OCI-LY7 (cell line): ENCODE measurements around the gene TGM5. TPM values are rescaled to one million over a fixed set of nuclear protein-coding genes. Genes with fewer than 3 reads are reported as not detected.
"Not testable (repeated sequence)": the region's sequence is repeated elsewhere in the genome, so short reads cannot be mapped to it uniquely, and the experiment has no call there.

ENCODE experiments used
- BruUV-seq: library from RNA; stranded (reverse); fragments of 400-500 nt; replicated peaks from 2 replicates; lab custom pipeline; 2021; lab: Mats Ljungman, UMichigan
- CTCF ChIA-PET: fragments of 300-600 bp; sonication (Branson Sonifier 250); formaldehyde crosslinking; loops from one replicate; lab custom pipeline; 2022; ENCODE audit warnings: antibody characterized with exemption; ENCODE audit not compliant: unreplicated experiment; lab: Charles Lee
- POLR2A ChIA-PET: fragments of 300-600 bp; sonication (Branson Sonifier 250); formaldehyde crosslinking; loops from one replicate; lab custom pipeline; 2022; ENCODE audit warnings: antibody characterized with exemption; lab: Charles Lee
- DNase-seq: peaks from one replicate; pipeline ENCODE4 v3.0.0-alpha.2; 2015; ENCODE audit warnings: low spot score
- H2AFZ ChIP-seq: fragments of 200-600 bp; sonication (generic), shearing (Covaris generic); 2 replicates; pipeline ENCODE4 v1.6.1; 2014; ENCODE audit warnings: mild to moderate bottlenecking, antibody characterized with exemption, low read length, moderate library complexity
- H3K27ac ChIP-seq: fragments of 200-600 bp; sonication (generic); 2 replicates; pipeline ENCODE4 v1.5.1; 2014; ENCODE audit warnings: mixed run types, low read depth, mild to moderate bottlenecking, moderate library complexity, low read length, inconsistent platforms; ENCODE audit not compliant: poor library complexity, severe bottlenecking
- H3K36me3 ChIP-seq: fragments of 200-600 bp; sonication (generic); 2 replicates; pipeline ENCODE4 v1.6.1; 2014; ENCODE audit warnings: mild to moderate bottlenecking, antibody characterized with exemption, low read length, moderate library complexity, mixed read lengths; ENCODE audit not compliant: insufficient read depth
- H3K4me1 ChIP-seq: fragments of 200-600 bp; sonication (generic); 2 replicates; pipeline ENCODE4 v1.5.1; 2014; ENCODE audit warnings: mild to moderate bottlenecking, low read length; ENCODE audit not compliant: insufficient read depth, poor library complexity, severe bottlenecking
- H3K4me2 ChIP-seq: fragments of 200-600 bp; sonication (generic); 2 replicates; pipeline ENCODE4 v1.6.1; 2014; ENCODE audit warnings: mild to moderate bottlenecking, low read length
- H3K4me3 ChIP-seq: fragments of 200-600 bp; sonication (generic); 2 replicates; pipeline ENCODE4 v1.5.1; 2014; ENCODE audit warnings: mild to moderate bottlenecking, low read depth, low read length; ENCODE audit not compliant: poor library complexity, severe bottlenecking
- H3K79me2 ChIP-seq: fragments of 200-600 bp; sonication (generic); 2 replicates; pipeline ENCODE4 v1.6.1; 2016; ENCODE audit warnings: low read depth, mild to moderate bottlenecking, low read length, moderate library complexity, mixed read lengths; ENCODE audit not compliant: insufficient read depth
- H3K9me2 ChIP-seq: fragments of 200-600 bp; sonication (generic); 2 replicates; pipeline ENCODE4 v1.6.1; 2016; ENCODE audit warnings: mild to moderate bottlenecking, low read length, mixed read lengths; ENCODE audit not compliant: insufficient read depth
- H3K9me3 ChIP-seq: fragments of 200-600 bp; sonication (generic); 2 replicates; pipeline ENCODE4 v1.6.1; 2014; ENCODE audit warnings: mild to moderate bottlenecking, mixed run types, low read length, mixed read lengths
- H4K20me1 ChIP-seq: fragments of 200-600 bp; sonication (generic); 2 replicates; pipeline ENCODE4 v1.6.1; 2014; ENCODE audit warnings: mild to moderate bottlenecking, antibody characterized with exemption, low read length, moderate library complexity, mixed read lengths; ENCODE audit not compliant: insufficient read depth
- EZH2phosphoT487 ChIP-seq: fragments of 200-600 bp; sonication (generic); IDR thresholded peaks from 2 replicates; pipeline ENCODE4 v1.6.1; 2018; ENCODE audit warnings: low read depth, borderline replicate concordance, mild to moderate bottlenecking, mixed run types, antibody characterized with exemption, low read length, moderate library complexity, mixed read lengths
- intact Hi-C: fragments of 100-400 bp; cut with micrococcal nuclease; formaldehyde crosslinking; loops from one replicate; pipeline ENCODE4 v1.10.0; 2022; ENCODE audit not compliant: unreplicated experiment
- total RNA-seq, 2 experiments: library from RNA; depleted of rRNA in 1 of 2; stranded (reverse); fragments of >200 nt in 1 of 2; shearing (Covaris generic) in 1 of 2; gene quantifications; 2 replicates each; pipeline ENCODE4 v1.2.3, GENCODE V29; 2014 to 2022
- TF ChIP-seq, protein P1 (sequence below): fragments of 200-600 bp; sonication (generic); conservative IDR thresholded peaks from 2 replicates; pipeline ENCODE4 v1.5.1; 2014; ENCODE audit warnings: mild to moderate bottlenecking, antibody characterized with exemption, low read length, moderate library complexity, mixed read lengths

TGM5 gene
- total RNA-seq, 2 experiments from 2014 or later: not detected

DNA sequence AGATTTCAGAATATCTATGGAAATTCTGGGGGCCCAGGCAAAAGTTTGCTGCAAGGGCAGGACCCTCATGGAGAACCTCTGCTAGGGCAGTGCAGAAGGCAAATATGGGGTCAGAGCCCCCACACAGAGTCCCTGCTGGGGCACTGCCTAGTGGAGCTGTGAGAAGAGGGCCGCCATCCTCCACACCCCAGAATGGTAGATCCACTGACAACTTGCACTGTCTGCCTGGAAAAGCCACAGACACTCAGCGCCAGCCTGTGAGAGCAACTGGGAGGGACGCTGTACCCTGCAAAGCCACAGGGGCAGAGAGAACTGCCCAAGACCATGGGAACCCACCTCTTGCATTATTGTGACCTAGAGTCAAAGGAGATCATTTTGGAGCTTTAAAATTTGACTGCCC lies 67.7 kb downstream of the TGM5 start:
- Histone ChIP-seq H3K36me3 (peaks cover 29% of the 10 kb centered on the region), H4K20me1 (no peaks in the 10 kb centered on the region), H3K4me3 (no peak overlapping the region), H3K4me1 (no peaks in the 10 kb centered on the region), H3K9me3 (no peaks in the 10 kb centered on the region), H3K27ac (no peak overlapping the region), H2AFZ (no peak overlapping the region), H3K79me2 (no peaks in the 10 kb centered on the region), H3K9me2 (no peaks in the 10 kb centered on the region), H3K4me2 (no peak overlapping the region)
- no peak for DNase-seq
- no TSS peak for BruUV-seq
- ChIA-PET POLR2A (no interaction called here), CTCF (no interaction called here)
- intact Hi-C loops: no loop called here
- TF ChIP-seq EZH2phosphoT487: no peak
- TF ChIP-seq, protein P1, sequence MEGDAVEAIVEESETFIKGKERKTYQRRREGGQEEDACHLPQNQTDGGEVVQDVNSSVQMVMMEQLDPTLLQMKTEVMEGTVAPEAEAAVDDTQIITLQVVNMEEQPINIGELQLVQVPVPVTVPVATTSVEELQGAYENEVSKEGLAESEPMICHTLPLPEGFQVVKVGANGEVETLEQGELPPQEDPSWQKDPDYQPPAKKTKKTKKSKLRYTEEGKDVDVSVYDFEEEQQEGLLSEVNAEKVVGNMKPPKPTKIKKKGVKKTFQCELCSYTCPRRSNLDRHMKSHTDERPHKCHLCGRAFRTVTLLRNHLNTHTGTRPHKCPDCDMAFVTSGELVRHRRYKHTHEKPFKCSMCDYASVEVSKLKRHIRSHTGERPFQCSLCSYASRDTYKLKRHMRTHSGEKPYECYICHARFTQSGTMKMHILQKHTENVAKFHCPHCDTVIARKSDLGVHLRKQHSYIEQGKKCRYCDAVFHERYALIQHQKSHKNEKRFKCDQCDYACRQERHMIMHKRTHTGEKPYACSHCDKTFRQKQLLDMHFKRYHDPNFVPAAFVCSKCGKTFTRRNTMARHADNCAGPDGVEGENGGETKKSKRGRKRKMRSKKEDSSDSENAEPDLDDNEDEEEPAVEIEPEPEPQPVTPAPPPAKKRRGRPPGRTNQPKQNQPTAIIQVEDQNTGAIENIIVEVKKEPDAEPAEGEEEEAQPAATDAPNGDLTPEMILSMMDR: no peak

- CTCF ChIA-PET, H3K27ac ChIP-seq: not testable (repeated sequence)
- POLR2A ChIA-PET: interaction anchor here (0.6 kb wide), 1 partner anchor 1132 kb away, joined by 4 read pairs; no protein-coding TSS in a partner anchor
Observed at GRCh38 chr15:43198556-43198955, 68.2 kb downstream of the TGM5 start.

DNA sequence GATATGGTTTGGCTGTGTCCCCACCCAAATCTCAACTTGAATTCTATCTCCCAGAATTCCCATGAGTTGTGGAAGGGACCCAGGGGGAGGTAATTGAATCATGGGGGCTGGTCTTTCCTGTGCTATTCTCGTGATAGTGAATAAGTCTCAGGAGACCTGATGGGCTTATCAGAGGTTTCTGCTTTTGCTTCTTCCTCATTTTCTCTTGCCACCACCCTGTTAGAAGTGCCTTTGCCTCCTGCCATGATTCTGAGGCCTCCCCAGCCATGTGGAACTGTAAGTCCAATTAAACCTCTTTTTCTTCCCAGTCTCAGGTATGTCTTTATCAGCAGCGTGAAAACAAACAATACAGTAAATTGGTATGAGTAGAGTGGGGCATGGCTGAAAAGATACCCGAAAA lies 69.0 kb downstream of the TGM5 start:
- CTCF ChIA-PET, H2AFZ ChIP-seq, intact Hi-C loops, H3K9me2 ChIP-seq, H4K20me1 ChIP-seq, BruUV-seq, H3K9me3 ChIP-seq, H3K27ac ChIP-seq, H3K4me2 ChIP-seq, H3K4me3 ChIP-seq, H3K79me2 ChIP-seq, DNase-seq, H3K4me1 ChIP-seq: not testable (repeated sequence)
- POLR2A ChIA-PET: interaction anchor here (0.6 kb wide), 1 partner anchor 1132 kb away, joined by 4 read pairs; no protein-coding TSS in a partner anchor
- peaks cover 38% of the 10 kb centered on the region for H3K36me3 ChIP-seq

More at GRCh38 chr15:43198556-43198955, 68.2 kb downstream of the TGM5 start:
- H3K79me2 ChIP-seq, intact Hi-C loops, H4K20me1 ChIP-seq, H3K9me3 ChIP-seq, H3K4me1 ChIP-seq, DNase-seq, H3K9me2 ChIP-seq, H3K4me2 ChIP-seq, BruUV-seq, H2AFZ ChIP-seq, H3K4me3 ChIP-seq: not testable (repeated sequence)
- H3K36me3 ChIP-seq: peaks cover 31% of the 10 kb centered on the region
